Mesendoderm (in vitro differentiated cells): ENCODE measurements around the gene TMEM253.
A peak's percentile ranks its signal among the peaks of the same experiment; 100 is the strongest.

Experiments used
- DNase-seq: peaks from one replicate; pipeline ENCODE4 v3.0.0; 2013
- H2AK5ac ChIP-seq: 2 replicates; pipeline ENCODE4 v1.6.1; 2013; ENCODE audit warnings: low read length, inconsistent platforms
- H2BK120ac ChIP-seq: 2 replicates; pipeline ENCODE4 v1.6.1; 2013; ENCODE audit warnings: low read depth, mild to moderate bottlenecking, low read length, moderate library complexity, mixed read lengths
- H2BK15ac ChIP-seq: replicated peaks from 2 replicates; pipeline ENCODE4 v1.6.1; 2013; ENCODE audit warnings: low read depth, mild to moderate bottlenecking, moderate library complexity
- H2BK5ac ChIP-seq: 2 replicates; pipeline ENCODE4 v1.6.1; 2013; ENCODE audit warnings: low read length, inconsistent platforms
- H3K18ac ChIP-seq: 2 replicates; pipeline ENCODE4 v1.6.1; 2013; ENCODE audit warnings: mild to moderate bottlenecking, low read length, mixed read lengths
- H3K23ac ChIP-seq: one replicate; pipeline ENCODE4 v1.6.1; 2013; ENCODE audit warnings: low read length
- H3K27ac ChIP-seq: 2 replicates; pipeline ENCODE4 v1.5.1; 2013; ENCODE audit warnings: low read depth, mild to moderate bottlenecking, inconsistent platforms, low read length, moderate library complexity
- H3K27me3 ChIP-seq: 2 replicates; pipeline ENCODE4 v1.6.1; 2013; ENCODE audit warnings: low read length, control low read depth, mild to moderate bottlenecking, inconsistent platforms; ENCODE audit not compliant: insufficient read depth, poor library complexity
- H3K36me3 ChIP-seq: 2 replicates; pipeline ENCODE4 v1.6.1; 2013; ENCODE audit warnings: low read length, inconsistent platforms; ENCODE audit not compliant: control insufficient read depth, insufficient read depth
- H3K4ac ChIP-seq: one replicate; pipeline ENCODE4 v1.6.1; 2013; ENCODE audit warnings: low read depth, mild to moderate bottlenecking, low read length, moderate library complexity
- H3K4me1 ChIP-seq: 2 replicates; pipeline ENCODE4 v1.6.1; 2013; ENCODE audit warnings: low read depth, low read length, inconsistent platforms; ENCODE audit not compliant: control insufficient read depth
- H3K4me2 ChIP-seq: 2 replicates; pipeline ENCODE4 v1.6.1; 2013; ENCODE audit warnings: low read length
- H3K4me3 ChIP-seq: 2 replicates; pipeline ENCODE4 v1.5.1; 2013; ENCODE audit warnings: mild to moderate bottlenecking, low read length
- H3K56ac ChIP-seq: one replicate; pipeline ENCODE4 v1.6.1; 2013; ENCODE audit warnings: low read length
- H3K79me1 ChIP-seq: 2 replicates; pipeline ENCODE4 v1.6.1; 2013; ENCODE audit warnings: low read length, inconsistent platforms
- H3K79me2 ChIP-seq: 2 replicates; pipeline ENCODE4 v1.6.1; 2013; ENCODE audit warnings: mild to moderate bottlenecking, low read length; ENCODE audit not compliant: control insufficient read depth, insufficient read depth
- H3K9ac ChIP-seq: 2 replicates; pipeline ENCODE4 v1.6.1; 2013; ENCODE audit warnings: low read length, inconsistent platforms
- H4K5ac ChIP-seq: one replicate; pipeline ENCODE4 v1.6.1; 2013; ENCODE audit warnings: low read length
- H4K8ac ChIP-seq: one replicate; pipeline ENCODE4 v1.6.1; 2013; ENCODE audit warnings: low read depth, mild to moderate bottlenecking, control low read depth, low read length, moderate library complexity
- WGBS: extraction: QIAGEN DNeasy Blood & Tissue Kit; methylation state at CpG from one replicate; pipeline ENCODE4 v1.1.7; 2013; ENCODE audit warnings: low lambda C conversion rate, missing lambda C conversion rate; ENCODE audit not compliant: insufficient coverage; ENCODE audit errors: extremely low coverage; 5-methylcytosine and 5-hydroxymethylcytosine counted together

TMEM253 gene

GRCh38 chr14:21106498-21107282 lies 5.8 kb downstream of the TMEM253 start:
- Histone ChIP-seq H4K5ac (no peak overlapping the region), H3K56ac (peak overlapping the region; percentile 75), H2BK120ac (no peak overlapping the region), H2BK15ac (no peak overlapping the region), H3K18ac (no peak overlapping the region), H4K8ac (no peak overlapping the region), H3K4ac (no peak overlapping the region), H3K4me2 (no peak overlapping the region), H3K4me1 (peaks cover 10% of the 10 kb centered on the region), H3K79me1 (no peaks in the 10 kb centered on the region), H3K79me2 (no peaks in the 10 kb centered on the region), H3K9ac (peak overlapping the region; percentile 41), H3K27ac (no peak overlapping the region), H3K36me3 (no peaks in the 10 kb centered on the region), H2BK5ac (peak overlapping the region; percentile 15), H3K4me3 (no peak overlapping the region), H3K23ac (no peak overlapping the region), H3K27me3 (no peaks in the 10 kb centered on the region), H2AK5ac (no peak overlapping the region)
- no CpG with 5 or more reads among the region's 11 CpGs for WGBS
- DNase-seq = peak; percentile 89

GRCh38 chr14:21107283-21107800 lies 6.5 kb downstream of the TMEM253 start:
- Histone ChIP-seq H3K9ac (peak overlapping the region; percentile 22), H3K4me1 (peaks cover 10% of the 10 kb centered on the region), H3K79me2 (no peaks in the 10 kb centered on the region), H3K36me3 (no peaks in the 10 kb centered on the region), H3K23ac (no peak overlapping the region), H4K5ac (no peak overlapping the region), H2AK5ac (no peak overlapping the region), H3K27ac (no peak overlapping the region), H2BK5ac (no peak overlapping the region), H3K4ac (no peak overlapping the region), H3K4me3 (no peak overlapping the region), H3K18ac (no peak overlapping the region), H3K79me1 (no peaks in the 10 kb centered on the region), H4K8ac (no peak overlapping the region), H3K4me2 (no peak overlapping the region), H2BK120ac (no peak overlapping the region), H3K27me3 (no peaks in the 10 kb centered on the region), H2BK15ac (no peak overlapping the region), H3K56ac (peak overlapping the region; percentile 66)
- no CpG with 5 or more reads among the region's 5 CpGs for WGBS
- DNase-seq = no peak

GRCh38 chr14:21108791-21109190 lies 7.9 kb downstream of the TMEM253 start:
- no peak overlapping the region for H4K8ac ChIP-seq

GRCh38 chr14:21109377-21110138 lies 8.7 kb downstream of the TMEM253 start:
- Histone ChIP-seq H3K79me2 (no peaks in the 10 kb centered on the region), H4K5ac (no peak overlapping the region), H4K8ac (no peak overlapping the region), H2BK15ac (no peak overlapping the region), H3K9ac (no peak overlapping the region), H2BK5ac (no peak overlapping the region), H3K27ac (no peak overlapping the region), H3K56ac (no peak overlapping the region), H3K23ac (no peak overlapping the region), H2BK120ac (no peak overlapping the region), H3K79me1 (no peaks in the 10 kb centered on the region), H3K4ac (no peak overlapping the region), H2AK5ac (no peak overlapping the region), H3K4me1 (peaks cover 6% of the 10 kb centered on the region), H3K27me3 (no peaks in the 10 kb centered on the region), H3K18ac (no peak overlapping the region), H3K4me3 (no peak overlapping the region), H3K4me2 (no peak overlapping the region), H3K36me3 (no peaks in the 10 kb centered on the region)
- DNase-seq = peak; percentile 79
- WGBS = no CpG with 5 or more reads among the region's 6 CpGs

More at GRCh38 chr14:21108791-21109190, 7.9 kb downstream of the TMEM253 start:
- no peaks in the 10 kb centered on the region for H3K79me2 ChIP-seq
- no peak overlapping the region for H4K5ac ChIP-seq
- no peaks in the 10 kb centered on the region for H3K36me3 ChIP-seq
- no peak overlapping the region for H3K4ac ChIP-seq
- peaks cover 6% of the 10 kb centered on the region for H3K4me1 ChIP-seq
- no peak overlapping the region for H2BK5ac ChIP-seq
- no peak overlapping the region for H3K18ac ChIP-seq
- H3K23ac ChIP-seq = no peak overlapping the region
- H3K79me1 ChIP-seq = no peaks in the 10 kb centered on the region
- H3K27me3 ChIP-seq = no peaks in the 10 kb centered on the region
- H2BK15ac ChIP-seq = no peak overlapping the region
- H3K27ac ChIP-seq = no peak overlapping the region
- no peak overlapping the region for H2AK5ac ChIP-seq
- no peak overlapping the region for H2BK120ac ChIP-seq
- H3K56ac ChIP-seq = no peak overlapping the region
- no CpG with 5 or more reads among the region's 4 CpGs for WGBS
- no peak overlapping the region for H3K9ac ChIP-seq
- no peak overlapping the region for H3K4me3 ChIP-seq
- DNase-seq = no peak
- H3K4me2 ChIP-seq = no peak overlapping the region

GRCh38 chr14:21112255-21112654 lies 11.4 kb downstream of the TMEM253 start:
- no peak overlapping the region for H3K27ac ChIP-seq
- H3K4me1 ChIP-seq = peaks cover 1% of the 10 kb centered on the region
- no peaks in the 10 kb centered on the region for H3K79me2 ChIP-seq
- H3K27me3 ChIP-seq = no peaks in the 10 kb centered on the region
- H3K56ac ChIP-seq = no peak overlapping the region
- H3K23ac ChIP-seq = no peak overlapping the region
- no peak overlapping the region for H3K4me3 ChIP-seq
- H3K36me3 ChIP-seq = no peaks in the 10 kb centered on the region
- no peak for DNase-seq
- no peak overlapping the region for H4K8ac ChIP-seq
- H3K9ac ChIP-seq = no peak overlapping the region
- no peaks in the 10 kb centered on the region for H3K79me1 ChIP-seq
- H2BK15ac ChIP-seq = no peak overlapping the region
- H2BK120ac ChIP-seq = no peak overlapping the region
- H3K18ac ChIP-seq = no peak overlapping the region
- H3K4ac ChIP-seq = no peak overlapping the region
- no peak overlapping the region for H4K5ac ChIP-seq
- no peak overlapping the region for H2AK5ac ChIP-seq
- no CpG with 5 or more reads among the region's 4 CpGs for WGBS
- H3K4me2 ChIP-seq = no peak overlapping the region
- no peak overlapping the region for H2BK5ac ChIP-seq
